H1 (cell line): ENCODE data around the gene C2orf81. TPM values are rescaled to one million over a fixed set of nuclear protein-coding genes. Genes with fewer than 3 reads are reported as not detected.
A peak's percentile ranks its signal among the peaks of the same experiment; 100 is the strongest.

Experiments
- CTCF ChIA-PET: fragments of 300-600 bp; sonication (Branson Sonifier 250); formaldehyde crosslinking; loops from one replicate; lab custom pipeline; 2021; ENCODE audit not compliant: partially characterized antibody; lab: Charles Lee
- POLR2A ChIA-PET: fragments of 300-600 bp; sonication (Branson Sonifier 250); formaldehyde crosslinking; loops from one replicate; lab custom pipeline; 2021; ENCODE audit warnings: inconsistent platforms; ENCODE audit not compliant: partially characterized antibody; lab: Charles Lee
- DNase-seq, 2 experiments: peaks; one replicate each; pipeline versions ENCODE4 v3.0.0 to v3.0.0-alpha.2; 2010 to 2022; ENCODE audit warnings: low spot score in 2 of 2, low read depth in 1 of 2, mixed read lengths in 1 of 2
- FAIRE-seq: peaks from 2 replicates; lab custom pipeline; 2011; peaks lifted over from hg19 to GRCh38; lab: Jason Lieb, UNC
- H2AFZ ChIP-seq: 2 replicates; pipeline ENCODE4 v1.8.1; 2012; ENCODE audit warnings: low read length, inconsistent platforms
- H2AK5ac ChIP-seq: 2 replicates; pipeline ENCODE4 v1.6.1; 2013; ENCODE audit warnings: low read depth, low read length
- H2BK120ac ChIP-seq: replicated peaks from 2 replicates; pipeline ENCODE3; 2013; ENCODE audit warnings: low read depth, low read length, inconsistent platforms
- H2BK12ac ChIP-seq: 2 replicates; pipeline ENCODE4 v1.6.1; 2013; ENCODE audit warnings: low read depth, low read length
- H2BK15ac ChIP-seq: 2 replicates; pipeline ENCODE4 v1.6.1; 2013; ENCODE audit warnings: low read length
- H2BK20ac ChIP-seq: 2 replicates; pipeline ENCODE4 v1.6.1; 2013; ENCODE audit warnings: low read length
- H2BK5ac ChIP-seq: 2 replicates; pipeline ENCODE4 v1.6.1; 2013; ENCODE audit warnings: low read depth, low read length
- H3K14ac ChIP-seq: 2 replicates; pipeline ENCODE4 v1.6.1; 2013; ENCODE audit warnings: inconsistent platforms; ENCODE audit not compliant: insufficient read length
- H3K18ac ChIP-seq: 2 replicates; pipeline ENCODE4 v1.6.1; 2013; ENCODE audit warnings: low read length; ENCODE audit errors: extremely low read depth
- H3K23ac ChIP-seq: 2 replicates; pipeline ENCODE4 v1.6.1; 2013; ENCODE audit warnings: inconsistent platforms; ENCODE audit not compliant: insufficient read length
- H3K23me2 ChIP-seq: 2 replicates; pipeline ENCODE4 v1.6.1; 2013; ENCODE audit warnings: low read depth, low read length
- H3K27ac ChIP-seq: 2 replicates; pipeline ENCODE4 v1.6.1; 2011; ENCODE audit warnings: low read depth, low read length, inconsistent platforms
- H3K27me3 ChIP-seq, 4 experiments: replicated peaks in 1 of 4; 1 replicate in 1 of 4; 2 replicates in 3 of 4; pipeline versions ENCODE4 v1.6.1 to v1.8.1; 2011 to 2013; ENCODE audit warnings: low read length in 3 of 4, mild to moderate bottlenecking in 3 of 4, inconsistent platforms in 2 of 4, mixed read lengths in 2 of 4, moderate library complexity in 1 of 4; ENCODE audit not compliant: control insufficient read depth in 3 of 4, insufficient read depth in 3 of 4; ENCODE audit errors: extremely low read depth in 1 of 4
- H3K36me3 ChIP-seq, 4 experiments: 2 replicates each; pipeline versions ENCODE4 v1.6.1 to v1.8.1; 2011 to 2013; ENCODE audit warnings: mild to moderate bottlenecking in 4 of 4, low read length in 3 of 4, moderate library complexity in 2 of 4, control low read depth in 1 of 4, inconsistent platforms in 1 of 4; ENCODE audit not compliant: insufficient read depth in 4 of 4, control insufficient read depth in 2 of 4
- H3K4ac ChIP-seq: replicated peaks from 2 replicates; pipeline ENCODE3; 2013; ENCODE audit warnings: low read length, low read depth, mixed read lengths, inconsistent platforms; ENCODE audit not compliant: insufficient read length
- H3K4me1 ChIP-seq, 4 experiments: replicated peaks in 1 of 4; 1 replicate in 1 of 4; 2 replicates in 3 of 4; pipeline versions ENCODE4 v1.6.1 to v1.8.1; 2011 to 2013; ENCODE audit warnings: low read length in 3 of 4, inconsistent platforms in 2 of 4, mixed read lengths in 1 of 4; ENCODE audit not compliant: insufficient read depth in 4 of 4, control insufficient read depth in 3 of 4
- H3K4me2 ChIP-seq, 2 experiments: 2 replicates each; pipeline versions ENCODE4 v1.6.1 to v1.8.1; 2011 to 2013; ENCODE audit warnings: low read depth in 2 of 2, low read length in 2 of 2, control low read depth in 1 of 2, inconsistent platforms in 1 of 2, mild to moderate bottlenecking in 1 of 2; ENCODE audit not compliant: insufficient read depth in 1 of 2
- H3K4me3 ChIP-seq, 4 experiments: fragments of 200-600, 300-600 bp in 1 of 4; sonication (generic), shearing (Covaris generic), sonication (Bioruptor Twin) in 1 of 4; 2 replicates each; pipeline versions ENCODE4 v1.5.1 to v1.8.1; 2011 to 2016; ENCODE audit warnings: low read length in 4 of 4, low read depth in 3 of 4, control low read depth in 2 of 4, inconsistent platforms in 2 of 4, mild to moderate bottlenecking in 2 of 4, mixed read lengths in 1 of 4, moderate library complexity in 1 of 4; ENCODE audit not compliant: insufficient read depth in 2 of 4; ENCODE audit errors: extremely low read depth in 1 of 4
- H3K56ac ChIP-seq: replicated peaks from 2 replicates; pipeline ENCODE3; 2013; ENCODE audit warnings: low read depth, mild to moderate bottlenecking, mixed read lengths, low read length, inconsistent platforms; ENCODE audit not compliant: insufficient read length
- H3K79me1 ChIP-seq: 2 replicates; pipeline ENCODE4 v1.6.1; 2013; ENCODE audit warnings: low read depth, low read length, control low read depth
- H3K79me2 ChIP-seq, 2 experiments: 2 replicates each; pipeline versions ENCODE4 v1.6.1 to v1.8.1; 2012 to 2013; ENCODE audit warnings: low read length in 2 of 2, mild to moderate bottlenecking in 2 of 2, inconsistent platforms in 1 of 2; ENCODE audit not compliant: insufficient read depth in 2 of 2, control insufficient read depth in 1 of 2
- H3K9ac ChIP-seq, 4 experiments: replicated peaks in 1 of 4; 1 replicate in 1 of 4; 2 replicates in 3 of 4; pipeline versions ENCODE4 v1.6.1 to v1.8.1; 2011 to 2013; ENCODE audit warnings: low read depth in 3 of 4, low read length in 3 of 4, control low read depth in 2 of 4, mild to moderate bottlenecking in 2 of 4, moderate library complexity in 2 of 4, inconsistent platforms in 1 of 4; ENCODE audit errors: extremely low read depth in 1 of 4
- H3K9me3 ChIP-seq, 2 experiments: 2 replicates each; pipeline versions ENCODE4 v1.6.1 to v1.8.1; 2012 to 2013; ENCODE audit warnings: mild to moderate bottlenecking in 2 of 2, moderate library complexity in 2 of 2, control low read depth in 1 of 2, inconsistent platforms in 1 of 2, low read depth in 1 of 2, low read length in 1 of 2, mixed read lengths in 1 of 2; ENCODE audit not compliant: insufficient read depth in 2 of 2
- H4K20me1 ChIP-seq, 2 experiments: replicated peaks in 1 of 2; 2 replicates each; pipeline versions ENCODE3 to v1.8.1; 2011 to 2013; ENCODE audit warnings: inconsistent platforms in 2 of 2, low read length in 2 of 2, mild to moderate bottlenecking in 1 of 2; ENCODE audit not compliant: insufficient read depth in 2 of 2, control insufficient read depth in 1 of 2
- H4K5ac ChIP-seq: 2 replicates; pipeline ENCODE4 v1.6.1; 2013; ENCODE audit warnings: low read length, low read depth, mixed read lengths, inconsistent platforms; ENCODE audit not compliant: insufficient read length
- H4K8ac ChIP-seq: 2 replicates; pipeline ENCODE4 v1.8.0; 2013; ENCODE audit warnings: mild to moderate bottlenecking, moderate library complexity, low read length, inconsistent platforms; ENCODE audit not compliant: insufficient read depth; ENCODE audit errors: extremely low read depth
- H4K91ac ChIP-seq: replicated peaks from 2 replicates; pipeline ENCODE3; 2013; ENCODE audit warnings: low read length, mixed read lengths, inconsistent platforms; ENCODE audit not compliant: insufficient read length
- TCF12 ChIP-seq: IDR thresholded peaks from 2 replicates; pipeline ENCODE4 v1.6.1; 2011; ENCODE audit warnings: low read depth, mild to moderate bottlenecking, low read length
- WGBS, 2 experiments: shearing (Covaris generic) in 1 of 2; methylation state at CpG; one replicate each; pipeline versions ENCODE4 v1.1.6 to v1.1.7; 2013 to 2015; ENCODE audit warnings: low lambda C conversion rate in 2 of 2, mixed read lengths in 2 of 2, inconsistent platforms in 1 of 2, low coverage in 1 of 2, missing lambda C conversion rate in 1 of 2; ENCODE audit not compliant: insufficient replicate concordance in 2 of 2, insufficient coverage in 1 of 2, insufficient read length in 1 of 2; ENCODE audit errors: extremely low coverage in 1 of 2, missing lambda C conversion rate in 1 of 2; 5-methylcytosine and 5-hydroxymethylcytosine counted together
- polyA plus RNA-seq, 7 experiments: library from polyadenylated mRNA; depleted of rRNA in 3 of 7; stranded (reverse) in 5 of 7; unstranded in 2 of 7; fragments of >200 nt in 5 of 7; fragments of 200-250 nt in 2 of 7; gene quantifications; 1 replicate in 5 of 7; 2 replicates in 1 of 7; 4 replicates in 1 of 7; pipeline versions ENCODE4 v1.2.1 to v1.2.3, GENCODE V29; 2011 to 2013; ENCODE audit warnings: missing spikeins in 2 of 7, mixed read lengths in 2 of 7
- total RNA-seq: library from RNA; stranded (reverse); fragmentation: NEBNext Ultra II Directional; extraction: Animal tissue kit (Norgen Biotek cat#: 25700); gene quantifications from 2 replicates; pipeline ENCODE4 v1.2.1, GENCODE V29; 2021

The C2orf81 gene
- total and polyA plus RNA-seq, 2 of the 8 experiments (the other 6 are each of a cell fraction or from before 2014, with no cell fraction given) = 1.6 to 3.3 TPM

DNA sequence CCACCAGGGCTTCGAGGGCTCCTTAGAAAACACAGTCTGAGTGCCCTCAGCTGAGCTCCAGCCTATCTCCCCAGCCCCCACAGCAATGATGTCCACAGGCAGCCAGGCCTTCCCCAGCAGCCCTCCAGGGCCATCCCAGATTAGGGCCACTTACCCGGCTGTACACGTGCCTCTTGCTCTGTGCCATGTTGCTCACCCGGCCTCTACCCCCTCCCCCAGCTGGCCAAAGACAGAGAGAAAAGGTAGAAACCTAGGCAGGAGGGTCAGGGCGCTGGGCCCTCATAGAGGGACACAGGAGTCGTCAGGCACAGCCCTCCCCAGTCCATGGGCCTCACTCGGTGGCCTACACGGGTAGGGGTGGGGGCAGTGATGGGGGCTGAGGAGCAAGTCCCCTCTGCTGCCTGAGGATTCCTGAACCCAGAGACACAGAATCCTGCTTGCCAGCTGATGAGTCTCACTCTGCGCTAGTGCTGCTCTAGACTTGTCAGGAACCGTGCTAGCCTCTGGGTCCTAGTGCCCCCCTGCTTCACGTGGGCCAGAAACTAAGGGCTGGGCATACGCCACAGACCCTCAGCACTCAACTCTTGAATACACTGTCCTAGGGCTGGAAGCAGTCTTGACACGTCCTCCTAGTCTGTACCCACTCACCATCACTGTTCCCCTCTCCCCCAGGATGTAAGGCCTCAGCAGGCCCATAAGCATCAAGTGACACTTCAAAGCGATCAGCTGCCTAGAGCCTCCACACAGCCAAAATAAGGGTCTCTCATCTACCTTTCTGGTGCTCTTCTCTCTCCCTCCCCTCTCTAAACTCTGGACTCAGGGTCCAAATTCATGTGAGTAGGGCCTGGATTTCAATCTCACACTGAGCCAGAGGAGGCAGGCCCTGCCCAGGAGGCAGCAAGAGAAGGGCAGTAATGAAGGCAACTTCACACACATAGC is 41.3 kb downstream of the C2orf81 start, which contains the start of gene DCTN1:
Gene DCTN1 (minus strand): TSS at position 461 of the 939 bp plus-strand sequence. CDS start 274 bp downstream, at position 187.
- H3K4me2 ChIP-seq = peak within 1 kb of the TSS; percentile 55 to 74
- H2BK20ac ChIP-seq = no peak within 1 kb of the TSS
- peak within 1 kb of the TSS in 1 of 4 experiments; percentile 25; a peak in 4 of 7 replicates for H3K9ac ChIP-seq
- H2AFZ ChIP-seq = no peak within 1 kb of the TSS
- peaks cover 25% of the 10 kb centered on the region for H3K79me1 ChIP-seq
- H2BK120ac ChIP-seq = no peak within 1 kb of the TSS
- H3K4me1 ChIP-seq = peaks cover 0 to 10% (median 7%) of the 10 kb centered on the region in 4 experiments; a peak in 6 of 7 replicates
- H3K23ac ChIP-seq = no peak within 1 kb of the TSS
- H3K56ac ChIP-seq = no peak within 1 kb of the TSS
- peak within 1 kb of the TSS; percentile 68; the same call in 1 of the 2 replicates for H2BK5ac ChIP-seq
- H3K79me2 ChIP-seq = peaks cover 4 to 52% of the 10 kb centered on the region in 2 experiments
- H3K36me3 ChIP-seq = peaks cover 0 to 21% (median 8%) of the 10 kb centered on the region in 4 experiments; a peak in 5 of 8 replicates
- H3K27me3 ChIP-seq = no peaks in the 10 kb centered on the region
- 0 out of 2 replicates have a peak within 1 kb of the TSS, but pooled peaks have one; percentile 4 for H2BK12ac ChIP-seq
- 31% methylated on average over 14 of the region's 14 CpGs; no CpG with 5 or more reads in 1 of the 2 experiments for WGBS, 2 experiments
- H4K5ac ChIP-seq = no peak within 1 kb of the TSS
- H4K91ac ChIP-seq = no peak within 1 kb of the TSS
- ChIA-PET POLR2A (interaction anchor here (0.8 to 1.5 kb wide), 2 partner anchors 11 to 152 kb away, joined by 6 to 15 read pairs; no protein-coding TSS in a partner anchor), CTCF (interaction anchor here (1.0 to 2.4 kb wide), 4 partner anchors 11 to 130 kb away, joined by 3 to 16 read pairs (median 4); no protein-coding TSS in a partner anchor)
- H4K8ac ChIP-seq = peak within 1 kb of the TSS; percentile 72; the same call in 1 of the 2 replicates
- DNase-seq (peak in 1 of 2 experiments; percentile 63), FAIRE-seq (peak; percentile 75)
- no peak within 1 kb of the TSS for H3K4ac ChIP-seq
- H3K18ac ChIP-seq = no peak within 1 kb of the TSS
- no peaks in the 10 kb centered on the region for H3K23me2 ChIP-seq
- peak within 1 kb of the TSS; percentile 87; the same call in 1 of the 2 replicates for H2AK5ac ChIP-seq
- no peak within 1 kb of the TSS for H3K14ac ChIP-seq
- 0 out of 2 replicates have a peak within 1 kb of the TSS, but pooled peaks have one; percentile 31 for H2BK15ac ChIP-seq
- no peaks in the 10 kb centered on the region for H3K9me3 ChIP-seq
- H3K4me3 ChIP-seq = peak within 1 kb of the TSS in 3 of 4 experiments; percentile 23 to 50 (median 40); a peak in 6 of 8 replicates
- peak within 1 kb of the TSS; percentile 36; the same call in 1 of the 2 replicates for H3K27ac ChIP-seq
- peaks cover 12 to 24% of the 10 kb centered on the region in 2 experiments for H4K20me1 ChIP-seq
- no peak for TF ChIP-seq TCF12
